Heart right ventricle (tissue), 16 donors: Measurements from ENCODE around the gene CLEC2D. TPM values are rescaled to one million over a fixed set of nuclear protein-coding genes. Genes with fewer than 3 reads are reported as not detected.
A peak's percentile ranks its signal among the peaks of the same experiment; 100 is the strongest.

Experiments used
- ATAC-seq, 8 donors: fragments of 200-7000 bp; cut with Tn5 transposase; one replicate each; pipeline ENCODE4 v1.9.1; 2020; ENCODE audit warnings: mild to moderate bottlenecking in 8 of 8, moderate library complexity in 8 of 8, moderate number of reproducible peaks in 1 of 8
- DNase-seq, 2 donors: peaks; one replicate each; pipeline ENCODE4 v3.0.0-alpha.2; 2020
- H3K27ac ChIP-seq, 10 donors: fragments of 200-600 bp; sonication (generic) in 2 of 10; one replicate each; pipeline versions ENCODE4 v1.5.0 to v1.8.0; 2020 to 2022; ENCODE audit warnings: mild to moderate bottlenecking in 3 of 10
- H3K27me3 ChIP-seq, 7 donors: fragments of 200-600 bp; one replicate each; pipeline ENCODE4 v1.8.0; 2021 to 2022; ENCODE audit warnings: mild to moderate bottlenecking in 2 of 7
- H3K36me3 ChIP-seq, 9 donors: fragments of 200-600 bp; sonication (generic) in 1 of 9; one replicate each; pipeline versions ENCODE4 v1.5.0 to v1.8.0; 2020 to 2022; ENCODE audit warnings: mild to moderate bottlenecking in 2 of 9
- H3K4me1 ChIP-seq, 9 donors: fragments of 200-600 bp; sonication (generic) in 1 of 9; one replicate each; pipeline versions ENCODE4 v1.5.0 to v1.8.0; 2020 to 2022; ENCODE audit warnings: mild to moderate bottlenecking in 4 of 9
- H3K4me3 ChIP-seq, 10 donors: fragments of 200-600 bp; sonication (generic) in 2 of 10; one replicate each; pipeline versions ENCODE4 v1.5.0 to v1.8.0; 2020 to 2022; ENCODE audit warnings: mild to moderate bottlenecking in 7 of 10, moderate library complexity in 2 of 10
- H3K9me3 ChIP-seq, 11 donors: fragments of 200-600 bp in 10 of 11; sonication (generic) in 2 of 11; one replicate each; pipeline versions ENCODE4 v1.5.0 to v1.8.0; 2013 to 2022; ENCODE audit warnings: mild to moderate bottlenecking in 2 of 11, control low read depth in 1 of 11, moderate library complexity in 1 of 11
- WGBS, 2 donors: extraction: QIAGEN DNeasy Blood & Tissue Kit; methylation state at CpG; one replicate each; pipeline ENCODE4 v1.1.7; 2013; ENCODE audit warnings: inconsistent platforms in 1 of 2; 5-methylcytosine and 5-hydroxymethylcytosine counted together
- intact Hi-C, 10 donors: fragments of 100-400 bp; cut with DNase I; formaldehyde crosslinking; loops; one replicate each; pipeline versions ENCODE4 v1.11.1 to v1.14.2; 2022
- long read RNA-seq, 3 donors: library from polyadenylated mRNA; unstranded; transcript quantifications; one replicate each; pipeline ENCODE4 v2.0.0, GENCODE V29; 2020 to 2021
- polyA plus RNA-seq, 2 donors: library from polyadenylated mRNA; stranded (reverse); fragments of 200-250 nt; gene quantifications; one replicate each; pipeline ENCODE4 v1.2.3, GENCODE V29; 2013
- total RNA-seq, 10 donors: library from RNA; stranded (reverse); fragmentation: NEBNext Ultra II Directional in 3 of 10; extraction: Animal tissue kit (Norgen Biotek cat#: 25700) in 3 of 10; gene quantifications; one replicate each; pipeline versions ENCODE4 v1.2.1 to v1.2.4, GENCODE V29; 2021 to 2023
- TF ChIP-seq, protein P1 (sequence below), 9 donors: fragments of 200-600 bp; sonication (generic) in 2 of 9; IDR thresholded peaks; one replicate each; pipeline versions ENCODE4 v1.5.0 to v1.8.0; 2021 to 2022; ENCODE audit warnings: antibody characterized with exemption in 9 of 9, mild to moderate bottlenecking in 5 of 9, moderate library complexity in 1 of 9
- donor health status: Arrhythmogenic right ventricular cardiomyopathy.
- donor health status: ischemic (EF 13 %, LVEDD 7.1; RV severe dilation, severe dysfunction).
- donor health status: healthy with polysubstance abuse.
- donor health status: DM: no; HTN: yes; CAD: no.
- donor health status: DM: no; HTN: no; CAD: no.
- donor health status: ischemic (EF 25% LVEDD 6.9; RV normal size, moderate dysfunction).
- donor health status: ischemic (EF 25% LVEDD 5.7; RV mildly dilated, moderate dysfunction).
- donor health status: healthy.
- donor health status: DM: yes; HTN: yes; CAD: no.
- donor health status: Ischemic cardiomyopathy.
- donor health status: ischemic (EF 35%, LVEDD 5.7; RV mildly dilated, moderate dysfunction).
- donor health status: nonischemic (EF 11% LVEDD 7.7; RV severe dilation, severe dysfunction).
- donor health status: DM: yes; HTN: yes; CAD: no.
- donor health status: PGD.
- donor health status: ischemic (EF 29% LVEDD 5.4; RV normal size, mild dysfunction).
- donor health status: nonischemic (EF 23%, LVEDD 6.1; RV moderate dilation, normal function).

CLEC2D gene
- 1 to 10 TPM; 1.6 to 9.5 (median 3.2) TPM for total RNA-seq
- 10 to 100 TPM in 1 of 2 donors, 1 to 10 TPM in 1; 1.2 to 15.6 TPM for polyA plus RNA-seq
- long read RNA-seq, donor 1, partial matches to known transcripts = 0 of 1 reads
- long read RNA-seq, donor 1, other reads (novel, unspliced or antisense) = 0 of 1 reads
- long read RNA-seq, donor 2 = 0 reads
- long read RNA-seq, donor 3, partial matches to known transcripts = 0 of 1 reads
- long read RNA-seq, donor 3, other reads (novel, unspliced or antisense) = 1 of 1 reads

GRCh38 chr12:9669534-9669933 lies at the start of gene CLEC2D:
Gene CLEC2D (plus strand): TSS chr12:9669713. CDS start chr12:9669735, 22 bp downstream.
- DNase-seq (no peak), ATAC-seq (no peak)
- intact Hi-C loops = no loop called here
- Histone ChIP-seq H3K27me3 (no peaks in the 10 kb centered on the region), H3K4me3 (peak within 1 kb of the TSS in 1 of 10 donors; percentile 33), H3K36me3 (peaks cover 0 to 26% (median 0%) of the 10 kb centered on the region in 9 donors), H3K9me3 (no peaks in the 10 kb centered on the region), H3K27ac (peak within 1 kb of the TSS in 1 of 10 donors; percentile 65), H3K4me1 (peaks cover 3 to 32% (median 15%) of the 10 kb centered on the region in 9 donors)
- WGBS, 2 donors = 87 to 90% methylated on average over 4 of the region's 4 CpGs
- TF ChIP-seq, protein P1, sequence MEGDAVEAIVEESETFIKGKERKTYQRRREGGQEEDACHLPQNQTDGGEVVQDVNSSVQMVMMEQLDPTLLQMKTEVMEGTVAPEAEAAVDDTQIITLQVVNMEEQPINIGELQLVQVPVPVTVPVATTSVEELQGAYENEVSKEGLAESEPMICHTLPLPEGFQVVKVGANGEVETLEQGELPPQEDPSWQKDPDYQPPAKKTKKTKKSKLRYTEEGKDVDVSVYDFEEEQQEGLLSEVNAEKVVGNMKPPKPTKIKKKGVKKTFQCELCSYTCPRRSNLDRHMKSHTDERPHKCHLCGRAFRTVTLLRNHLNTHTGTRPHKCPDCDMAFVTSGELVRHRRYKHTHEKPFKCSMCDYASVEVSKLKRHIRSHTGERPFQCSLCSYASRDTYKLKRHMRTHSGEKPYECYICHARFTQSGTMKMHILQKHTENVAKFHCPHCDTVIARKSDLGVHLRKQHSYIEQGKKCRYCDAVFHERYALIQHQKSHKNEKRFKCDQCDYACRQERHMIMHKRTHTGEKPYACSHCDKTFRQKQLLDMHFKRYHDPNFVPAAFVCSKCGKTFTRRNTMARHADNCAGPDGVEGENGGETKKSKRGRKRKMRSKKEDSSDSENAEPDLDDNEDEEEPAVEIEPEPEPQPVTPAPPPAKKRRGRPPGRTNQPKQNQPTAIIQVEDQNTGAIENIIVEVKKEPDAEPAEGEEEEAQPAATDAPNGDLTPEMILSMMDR (IDR thresholded peaks at IDR 0.05) = no peak

GRCh38 chr12:9625019-9625418 lies 44.5 kb upstream of the CLEC2D start:
- Histone ChIP-seq H3K4me3 (no peak overlapping the region), H3K36me3 (no peaks in the 10 kb centered on the region), H3K4me1 (no peaks in the 10 kb centered on the region), H3K27me3 (no peaks in the 10 kb centered on the region), H3K9me3 (peaks cover 0 to 36% (median 13%) of the 10 kb centered on the region in 11 donors), H3K27ac (no peak overlapping the region)
- DNase-seq (no peak), ATAC-seq (no peak)
- TF ChIP-seq, protein P1 (IDR thresholded peaks at IDR 0.05) = no peak
- 94 to 99% methylated on average over 3 of the region's 3 CpGs for WGBS, 2 donors
- intact Hi-C loops = no loop called here

DNA sequence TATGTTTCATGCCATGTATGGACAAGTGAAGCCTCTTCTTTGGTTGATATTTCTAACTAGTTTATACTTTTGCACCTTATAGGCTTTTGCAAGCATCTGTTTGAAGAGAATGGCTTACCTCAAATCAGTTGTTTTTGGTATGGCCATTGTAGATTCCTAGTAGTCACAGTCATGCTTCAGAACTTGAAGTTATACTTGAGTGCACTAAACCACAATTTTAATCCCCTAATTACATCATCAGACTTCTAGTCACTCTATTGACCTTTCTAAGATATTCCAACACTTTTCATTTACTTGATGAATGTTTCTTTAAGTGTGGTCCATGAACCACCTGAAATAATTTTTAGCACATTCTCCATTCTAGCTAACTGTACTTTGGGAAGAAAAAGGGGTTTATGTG lies 43.2 kb upstream of the CLEC2D start:
- no peak for ATAC-seq
- H3K27me3 ChIP-seq = no peaks in the 10 kb centered on the region
- H3K4me1 ChIP-seq = no peaks in the 10 kb centered on the region
- TF ChIP-seq, protein P1 (IDR thresholded peaks at IDR 0.05) = no peak
- DNase-seq = no peak
- peaks cover 0 to 33% (median 13%) of the 10 kb centered on the region in 11 donors for H3K9me3 ChIP-seq
- H3K36me3 ChIP-seq = no peaks in the 10 kb centered on the region
- intact Hi-C loops = no loop called here
- no peak overlapping the region for H3K27ac ChIP-seq
- H3K4me3 ChIP-seq = no peak overlapping the region

GRCh38 chr12:9626821-9627220 lies 42.7 kb upstream of the CLEC2D start:
- WGBS, 2 donors = 81 to 86% methylated on average over 2 of the region's 2 CpGs
- TF ChIP-seq, protein P1 (IDR thresholded peaks at IDR 0.05) = no peak
- ATAC-seq (no peak), DNase-seq (no peak)
- no peaks in the 10 kb centered on the region for H3K36me3 ChIP-seq
- no peak overlapping the region for H3K4me3 ChIP-seq
- no peaks in the 10 kb centered on the region for H3K27me3 ChIP-seq
- no peak overlapping the region for H3K27ac ChIP-seq
- no peaks in the 10 kb centered on the region for H3K4me1 ChIP-seq
- intact Hi-C loops = no loop called here
- H3K9me3 ChIP-seq = peaks cover 0 to 30% (median 13%) of the 10 kb centered on the region in 11 donors
